HEK293T (cell line): ENCODE data around the gene SGCA.

Experiments used
- BHLHE40 ChIP-seq: fragments of 450-650 bp; IDR thresholded peaks from 2 replicates; pipeline ENCODE4 v1.6.1; 2016; ENCODE audit warnings: mild to moderate bottlenecking, moderate library complexity, borderline replicate concordance
- FOXK2 ChIP-seq: fragments of 450-650 bp; IDR thresholded peaks from 2 replicates; pipeline ENCODE4 v1.6.1; 2016; ENCODE audit warnings: mild to moderate bottlenecking
- FOXM1 ChIP-seq: fragments of 450-650 bp; IDR thresholded peaks from 2 replicates; pipeline ENCODE4 v1.6.1; 2017; ENCODE audit warnings: mild to moderate bottlenecking, borderline replicate concordance
- HDGF ChIP-seq: fragments of 450-650 bp; IDR thresholded peaks from 2 replicates; pipeline ENCODE4 v1.6.1; 2017; ENCODE audit warnings: antibody characterized with exemption, borderline replicate concordance
- L3MBTL2 ChIP-seq: fragments of 450-650 bp; conservative IDR thresholded peaks from 2 replicates; pipeline ENCODE4 v1.6.1; 2016; ENCODE audit warnings: mild to moderate bottlenecking
- LEF1 ChIP-seq: fragments of 450-650 bp; IDR thresholded peaks from 2 replicates; pipeline ENCODE4 v1.6.1; 2017; ENCODE audit warnings: mild to moderate bottlenecking, borderline replicate concordance
- NFRKB ChIP-seq: fragments of 450-650 bp; IDR thresholded peaks from 2 replicates; pipeline ENCODE4 v1.6.1; 2016; ENCODE audit warnings: mild to moderate bottlenecking, moderate library complexity
- PKNOX1 ChIP-seq: fragments of 450-650 bp; IDR thresholded peaks from 2 replicates; pipeline ENCODE4 v1.6.1; 2016
- SUZ12 ChIP-seq: fragments of 450-650 bp; IDR thresholded peaks from 2 replicates; pipeline ENCODE4 v1.6.1; 2016; ENCODE audit warnings: mild to moderate bottlenecking
- ZNF384 ChIP-seq: fragments of 450-650 bp; IDR thresholded peaks from 2 replicates; pipeline ENCODE4 v1.6.1; 2016

GRCh38 chr17:50164697-50164988 lies 1.2 kb upstream of the SGCA start:
- no peak for TF ChIP-seq BHLHE40
- TF ChIP-seq FOXK2 = no peak
- no peak for TF ChIP-seq ZNF384
- TF ChIP-seq LEF1 = no peak
- no peak for TF ChIP-seq HDGF
- TF ChIP-seq SUZ12 = no peak
- TF ChIP-seq FOXM1 = no peak
- TF ChIP-seq NFRKB = no peak
- no peak for TF ChIP-seq L3MBTL2
- TF ChIP-seq PKNOX1 = no peak
